Osteocyte (in vitro differentiated cells): ENCODE data around the gene SMAD4. TPM values are rescaled to one million over a fixed set of nuclear protein-coding genes. Genes with fewer than 3 reads are reported as not detected.

Source experiments
- DNase-seq: peaks from one replicate; pipeline ENCODE4 v3.0.0; 2021; ENCODE audit warnings: mixed read lengths; ENCODE audit not compliant: unreplicated experiment; ENCODE audit errors: extremely low spot score
- H3K27ac Mint-ChIP-seq: one replicate; pipeline ENCODE4 v1.8.0; 2021; ENCODE audit warnings: mild to moderate bottlenecking, mixed read lengths; ENCODE audit not compliant: unreplicated experiment
- H3K27me3 Mint-ChIP-seq: one replicate; pipeline ENCODE4 v1.8.0; 2021; ENCODE audit warnings: mixed read lengths; ENCODE audit not compliant: unreplicated experiment
- H3K36me3 Mint-ChIP-seq: one replicate; pipeline ENCODE4 v1.8.0; 2021; ENCODE audit warnings: mixed read lengths; ENCODE audit not compliant: unreplicated experiment
- H3K4me1 Mint-ChIP-seq: one replicate; pipeline ENCODE4 v1.8.0; 2021; ENCODE audit warnings: mixed read lengths; ENCODE audit not compliant: unreplicated experiment
- H3K4me3 Mint-ChIP-seq: one replicate; pipeline ENCODE4 v1.8.0; 2021; ENCODE audit warnings: mild to moderate bottlenecking, moderate library complexity, mixed read lengths; ENCODE audit not compliant: unreplicated experiment
- H3K9me3 Mint-ChIP-seq: one replicate; pipeline ENCODE4 v1.8.0; 2021; ENCODE audit warnings: mixed read lengths; ENCODE audit not compliant: unreplicated experiment
- total RNA-seq: library from RNA; stranded (reverse); gene quantifications from 2 replicates; pipeline ENCODE4 v1.2.1, GENCODE V29; 2021
- TF ChIP-seq, protein P1 (sequence below): fragments of 200-600 bp; sonication (generic); IDR thresholded peaks from 2 replicates; pipeline ENCODE4 v1.5.0; 2021; ENCODE audit warnings: antibody characterized with exemption, mild to moderate bottlenecking, moderate library complexity

The SMAD4 gene
- total RNA-seq, 1 donor from 2014 or later = 132 TPM

- no peak overlapping the region for H3K4me3 Mint-ChIP-seq
- H3K27me3 Mint-ChIP-seq = no peaks in the 10 kb centered on the region
- H3K4me1 Mint-ChIP-seq = peaks cover 61% of the 10 kb centered on the region
- no peaks in the 10 kb centered on the region for H3K36me3 Mint-ChIP-seq
- H3K27ac Mint-ChIP-seq = no peak overlapping the region
- no peak for DNase-seq
- TF ChIP-seq, protein P1, sequence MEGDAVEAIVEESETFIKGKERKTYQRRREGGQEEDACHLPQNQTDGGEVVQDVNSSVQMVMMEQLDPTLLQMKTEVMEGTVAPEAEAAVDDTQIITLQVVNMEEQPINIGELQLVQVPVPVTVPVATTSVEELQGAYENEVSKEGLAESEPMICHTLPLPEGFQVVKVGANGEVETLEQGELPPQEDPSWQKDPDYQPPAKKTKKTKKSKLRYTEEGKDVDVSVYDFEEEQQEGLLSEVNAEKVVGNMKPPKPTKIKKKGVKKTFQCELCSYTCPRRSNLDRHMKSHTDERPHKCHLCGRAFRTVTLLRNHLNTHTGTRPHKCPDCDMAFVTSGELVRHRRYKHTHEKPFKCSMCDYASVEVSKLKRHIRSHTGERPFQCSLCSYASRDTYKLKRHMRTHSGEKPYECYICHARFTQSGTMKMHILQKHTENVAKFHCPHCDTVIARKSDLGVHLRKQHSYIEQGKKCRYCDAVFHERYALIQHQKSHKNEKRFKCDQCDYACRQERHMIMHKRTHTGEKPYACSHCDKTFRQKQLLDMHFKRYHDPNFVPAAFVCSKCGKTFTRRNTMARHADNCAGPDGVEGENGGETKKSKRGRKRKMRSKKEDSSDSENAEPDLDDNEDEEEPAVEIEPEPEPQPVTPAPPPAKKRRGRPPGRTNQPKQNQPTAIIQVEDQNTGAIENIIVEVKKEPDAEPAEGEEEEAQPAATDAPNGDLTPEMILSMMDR = no peak
- no peaks in the 10 kb centered on the region for H3K9me3 Mint-ChIP-seq
Observed at GRCh38 chr18:51041677-51042352, 11.8 kb downstream of the SMAD4 start.

GRCh38 chr18:51044928-51045585, 15.0 kb downstream of the SMAD4 start:
- H3K36me3 Mint-ChIP-seq = peaks cover 13% of the 10 kb centered on the region
- H3K27me3 Mint-ChIP-seq = no peaks in the 10 kb centered on the region
- H3K9me3 Mint-ChIP-seq = no peaks in the 10 kb centered on the region
- H3K4me3 Mint-ChIP-seq = no peak overlapping the region
- DNase-seq = no peak
- TF ChIP-seq, protein P1 = no peak
- peak overlapping the region; percentile 47 for H3K27ac Mint-ChIP-seq
- peaks cover 36% of the 10 kb centered on the region for H3K4me1 Mint-ChIP-seq

DNA sequence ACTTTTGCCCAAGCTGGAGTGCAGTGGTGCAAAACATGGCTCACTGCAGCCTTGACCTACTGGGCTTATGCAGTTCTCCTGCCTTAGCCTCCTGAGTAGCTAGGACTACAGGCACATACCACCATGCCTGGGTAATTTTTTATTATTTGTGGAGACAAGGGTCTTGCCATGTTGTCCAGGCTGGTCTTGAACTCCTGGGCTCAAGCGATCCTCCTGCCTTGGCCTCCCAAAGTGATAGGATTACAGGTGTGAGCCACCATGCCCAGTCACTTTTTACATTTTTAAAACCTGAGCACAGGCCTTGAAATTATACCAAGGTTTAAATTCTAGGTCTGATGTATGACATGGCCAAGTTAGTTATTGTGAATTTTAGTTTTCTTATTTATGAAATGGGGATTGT, 18.2 kb downstream of the SMAD4 start:
- no peak for DNase-seq
- Mint-ChIP-seq H3K36me3 (peaks cover 17% of the 10 kb centered on the region), H3K4me3 (no peak overlapping the region), H3K9me3 (no peaks in the 10 kb centered on the region), H3K27me3 (no peaks in the 10 kb centered on the region), H3K4me1 (peaks cover 21% of the 10 kb centered on the region), H3K27ac (no peak overlapping the region)
- TF ChIP-seq, protein P1 = no peak

GRCh38 chr18:51049137-51049536, 19.1 kb downstream of the SMAD4 start:
- TF ChIP-seq, protein P1 = no peak
- no peak overlapping the region for H3K4me3 Mint-ChIP-seq
- no peaks in the 10 kb centered on the region for H3K27me3 Mint-ChIP-seq
- peaks cover 20% of the 10 kb centered on the region for H3K36me3 Mint-ChIP-seq
- no peaks in the 10 kb centered on the region for H3K9me3 Mint-ChIP-seq
- no peak for DNase-seq
- H3K27ac Mint-ChIP-seq = no peak overlapping the region
- peaks cover 22% of the 10 kb centered on the region for H3K4me1 Mint-ChIP-seq

GRCh38 chr18:51051105-51051712, 21.2 kb downstream of the SMAD4 start:
- Mint-ChIP-seq H3K27ac (no peak overlapping the region), H3K9me3 (no peaks in the 10 kb centered on the region), H3K4me1 (peaks cover 11% of the 10 kb centered on the region), H3K4me3 (no peak overlapping the region), H3K27me3 (no peaks in the 10 kb centered on the region), H3K36me3 (peaks cover 26% of the 10 kb centered on the region)
- TF ChIP-seq, protein P1 = peak; percentile 84
- no peak for DNase-seq
